OCI-LY1 (cell line): ENCODE results near the gene VMAC.
A peak's percentile ranks its signal among the peaks of the same experiment; 100 is the strongest.

Source experiments
- H2AFZ ChIP-seq: fragments of 200-600 bp; sonication (generic), shearing (Covaris generic); 2 replicates; pipeline ENCODE4 v1.6.0; 2014; ENCODE audit warnings: antibody characterized with exemption, mild to moderate bottlenecking, low read length
- H3F3A ChIP-seq: fragments of 200-600 bp; sonication (generic), shearing (Covaris generic); 2 replicates; pipeline ENCODE4 v1.6.0; 2014; ENCODE audit warnings: mild to moderate bottlenecking, antibody characterized with exemption, low read length, moderate library complexity; ENCODE audit not compliant: insufficient read depth
- H3K27ac ChIP-seq: fragments of 200-600 bp; sonication (generic); 2 replicates; pipeline ENCODE4 v1.5.1; 2014; ENCODE audit warnings: low read length, mixed run types, mild to moderate bottlenecking, low read depth; ENCODE audit not compliant: poor library complexity, severe bottlenecking
- H3K27me3 ChIP-seq: fragments of 200-600 bp; sonication (generic); 2 replicates; pipeline ENCODE4 v1.6.0; 2014; ENCODE audit warnings: antibody characterized with exemption, mild to moderate bottlenecking, low read length, moderate library complexity; ENCODE audit not compliant: insufficient read depth
- H3K36me3 ChIP-seq: fragments of 200-600 bp; sonication (generic); 2 replicates; pipeline ENCODE4 v1.6.1; 2014; ENCODE audit warnings: mild to moderate bottlenecking, antibody characterized with exemption, low read length, moderate library complexity, mixed read lengths; ENCODE audit not compliant: insufficient read depth
- H3K4me1 ChIP-seq: fragments of 200-600 bp; sonication (generic); 2 replicates; pipeline ENCODE4 v1.5.1; 2014; ENCODE audit warnings: mild to moderate bottlenecking, low read length, moderate library complexity; ENCODE audit not compliant: insufficient read depth, severe bottlenecking
- H3K4me2 ChIP-seq: fragments of 200-600 bp; sonication (generic), shearing (Covaris generic); 2 replicates; pipeline ENCODE4 v1.6.1; 2014; ENCODE audit warnings: low read length
- H3K4me3 ChIP-seq: fragments of 200-600 bp; sonication (generic); 2 replicates; pipeline ENCODE4 v1.5.1; 2014; ENCODE audit warnings: low read length, low read depth, mild to moderate bottlenecking, mixed read lengths; ENCODE audit not compliant: poor library complexity, severe bottlenecking
- H3K79me2 ChIP-seq: fragments of 200-600 bp; shearing (Covaris generic); 2 replicates; pipeline ENCODE4 v1.6.1; 2016; ENCODE audit warnings: mixed run types, low read length, mixed read lengths; ENCODE audit not compliant: insufficient read depth
- H3K9ac ChIP-seq: fragments of 200-600 bp; sonication (generic), shearing (Covaris generic); 2 replicates; pipeline ENCODE4 v1.6.1; 2014; ENCODE audit warnings: mild to moderate bottlenecking, low read length, mixed read lengths
- H3K9me2 ChIP-seq: fragments of 200-600 bp; sonication (generic), shearing (Covaris generic); 2 replicates; pipeline ENCODE4 v1.6.1; 2014; ENCODE audit warnings: low read depth, mild to moderate bottlenecking, low read length, mixed read lengths
- H3K9me3 ChIP-seq: fragments of 200-600 bp; shearing (Covaris generic); 2 replicates; pipeline ENCODE4 v1.6.1; 2014; ENCODE audit warnings: low read length, mixed read lengths
- H4K20me1 ChIP-seq: fragments of 200-600 bp; sonication (generic), shearing (Covaris generic); 2 replicates; pipeline ENCODE4 v1.6.0; 2016; ENCODE audit warnings: mild to moderate bottlenecking, low read length; ENCODE audit not compliant: insufficient read depth
- CTCF ChIP-seq: fragments of 200-600 bp; sonication (generic), shearing (Covaris generic); IDR thresholded peaks from 2 replicates; pipeline ENCODE4 v1.5.1; 2017; ENCODE audit warnings: mild to moderate bottlenecking, antibody characterized with exemption, low read length, moderate library complexity, mixed read lengths
- EZH2 ChIP-seq: fragments of 200-600 bp; sonication (generic), shearing (Covaris generic); IDR thresholded peaks from 2 replicates; pipeline ENCODE4 v1.8.0; 2017; ENCODE audit warnings: borderline replicate concordance, mixed run types, mild to moderate bottlenecking, antibody characterized with exemption, low read length, moderate library complexity, mixed read lengths

Gene VMAC

GRCh38 chr19:5953030-5953589 is 48.4 kb downstream of the VMAC start:
- H3K4me2 ChIP-seq = peak overlapping the region; percentile 44; the same call in 1 of the 2 replicates
- no peaks in the 10 kb centered on the region for H4K20me1 ChIP-seq
- H3K27ac ChIP-seq = peak overlapping the region; percentile 98
- no peaks in the 10 kb centered on the region for H3K9me2 ChIP-seq
- no peaks in the 10 kb centered on the region for H3K27me3 ChIP-seq
- H3K36me3 ChIP-seq = peaks cover 15% of the 10 kb centered on the region; the same call in 1 of the 2 replicates
- no peak overlapping the region for H3K4me3 ChIP-seq
- no peaks in the 10 kb centered on the region for H3K9me3 ChIP-seq
- TF ChIP-seq CTCF (no peak), EZH2 (no peak)
- H2AFZ ChIP-seq = no peak overlapping the region
- no peak overlapping the region for H3K9ac ChIP-seq
- peaks cover 51% of the 10 kb centered on the region for H3K79me2 ChIP-seq
- H3F3A ChIP-seq = no peaks in the 10 kb centered on the region
- H3K4me1 ChIP-seq = peaks cover 88% of the 10 kb centered on the region

- H2AFZ ChIP-seq = no peak overlapping the region
- TF ChIP-seq EZH2 = no peak
- TF ChIP-seq CTCF = no peak
- H3K4me3 ChIP-seq = no peak overlapping the region
- H3K4me1 ChIP-seq = peaks cover 83% of the 10 kb centered on the region
- peaks cover 14% of the 10 kb centered on the region; the same call in 1 of the 2 replicates for H3K36me3 ChIP-seq
- no peaks in the 10 kb centered on the region for H3K27me3 ChIP-seq
- no peaks in the 10 kb centered on the region for H3K9me2 ChIP-seq
- peak overlapping the region; percentile 44 for H3K4me2 ChIP-seq
- H3F3A ChIP-seq = no peaks in the 10 kb centered on the region
- no peaks in the 10 kb centered on the region for H4K20me1 ChIP-seq
- peak overlapping the region; percentile 5; the same call in 1 of the 2 replicates for H3K9ac ChIP-seq
- H3K27ac ChIP-seq = peak overlapping the region; percentile 98
- H3K79me2 ChIP-seq = peaks cover 53% of the 10 kb centered on the region
- no peaks in the 10 kb centered on the region for H3K9me3 ChIP-seq
These were observed 49.1 kb downstream of the VMAC start for GRCh38 chr19:5953680-5954213.

GRCh38 chr19:5954293-5954692 is 49.6 kb downstream of the VMAC start:
- Histone ChIP-seq H3K9ac (peak overlapping the region; percentile 5; the same call in 1 of the 2 replicates), H3K27ac (peak overlapping the region; percentile 98), H3K4me2 (peak overlapping the region; percentile 44), H3K79me2 (peaks cover 55% of the 10 kb centered on the region), H3K9me2 (no peaks in the 10 kb centered on the region), H3K9me3 (no peaks in the 10 kb centered on the region), H3K27me3 (no peaks in the 10 kb centered on the region), H2AFZ (no peak overlapping the region), H3K4me3 (no peak overlapping the region), H4K20me1 (no peaks in the 10 kb centered on the region), H3F3A (no peaks in the 10 kb centered on the region), H3K36me3 (peaks cover 9% of the 10 kb centered on the region; the same call in 1 of the 2 replicates), H3K4me1 (peaks cover 77% of the 10 kb centered on the region)
- no peak for TF ChIP-seq CTCF
- no peak for TF ChIP-seq EZH2
